Neural crest cell (in vitro differentiated cells): ENCODE results near the gene TMOD2. TPM values are rescaled to one million over a fixed set of nuclear protein-coding genes. Genes with fewer than 3 reads are reported as not detected.

Source experiments
- DNase-seq: peaks from one replicate; pipeline ENCODE4 v3.0.0; 2021; ENCODE audit warnings: low read depth, mixed read lengths, low spot score
- H3K27ac Mint-ChIP-seq: one replicate; pipeline ENCODE4 v1.8.0; 2021; ENCODE audit warnings: mild to moderate bottlenecking, mixed read lengths; ENCODE audit not compliant: unreplicated experiment
- H3K27me3 Mint-ChIP-seq: 2 replicates; pipeline ENCODE4 v1.8.0; 2021; ENCODE audit warnings: low read depth, mild to moderate bottlenecking, mixed read lengths
- H3K36me3 Mint-ChIP-seq: 2 replicates; pipeline ENCODE4 v1.8.0; 2021; ENCODE audit warnings: low read depth, mild to moderate bottlenecking, mixed read lengths
- H3K4me1 Mint-ChIP-seq: 2 replicates; pipeline ENCODE4 v1.8.0; 2021; ENCODE audit warnings: mixed read lengths
- H3K4me3 Mint-ChIP-seq: one replicate; pipeline ENCODE4 v1.8.0; 2021; ENCODE audit warnings: mild to moderate bottlenecking, mixed read lengths
- H3K9me3 Mint-ChIP-seq: 2 replicates; pipeline ENCODE4 v1.8.0; 2021; ENCODE audit warnings: mixed read lengths
- total RNA-seq: library from RNA; stranded (reverse); gene quantifications from 2 replicates; pipeline ENCODE4 v1.2.1, GENCODE V29; 2021
- TF ChIP-seq, protein P1 (sequence below): fragments of 200-600 bp; sonication (generic); conservative IDR thresholded peaks from 2 replicates; pipeline ENCODE4 v1.5.0; 2021; ENCODE audit warnings: antibody characterized with exemption, mild to moderate bottlenecking

TMOD2 gene
- total RNA-seq, 1 donor from 2014 or later = 17.4 TPM

DNA sequence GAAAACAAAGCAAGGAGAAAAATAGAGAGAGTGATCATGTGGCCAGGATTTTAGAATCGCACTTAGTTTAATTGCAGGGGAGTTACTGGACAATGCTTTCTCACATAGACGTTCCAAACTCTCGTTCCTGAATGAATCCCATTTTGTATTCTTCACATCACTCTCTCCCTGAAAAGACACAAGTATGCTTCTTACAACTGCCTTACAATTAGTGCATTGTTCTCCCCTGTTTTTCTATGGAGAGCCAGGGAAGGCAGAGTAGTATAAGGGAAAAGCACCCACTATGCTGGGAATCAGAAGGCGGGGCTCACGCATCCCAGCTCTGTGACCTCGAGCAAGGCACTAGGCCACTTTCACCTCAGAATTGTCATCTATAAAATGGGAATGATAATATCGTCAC lies 14.4 kb downstream of the TMOD2 start:
- Mint-ChIP-seq H3K9me3 (no peaks in the 10 kb centered on the region), H3K27ac (peak overlapping the region; percentile 64), H3K27me3 (no peaks in the 10 kb centered on the region), H3K4me1 (peaks cover 28% of the 10 kb centered on the region), H3K36me3 (peaks cover 7% of the 10 kb centered on the region), H3K4me3 (peak overlapping the region; percentile 11)
- DNase-seq = no peak
- TF ChIP-seq, protein P1, sequence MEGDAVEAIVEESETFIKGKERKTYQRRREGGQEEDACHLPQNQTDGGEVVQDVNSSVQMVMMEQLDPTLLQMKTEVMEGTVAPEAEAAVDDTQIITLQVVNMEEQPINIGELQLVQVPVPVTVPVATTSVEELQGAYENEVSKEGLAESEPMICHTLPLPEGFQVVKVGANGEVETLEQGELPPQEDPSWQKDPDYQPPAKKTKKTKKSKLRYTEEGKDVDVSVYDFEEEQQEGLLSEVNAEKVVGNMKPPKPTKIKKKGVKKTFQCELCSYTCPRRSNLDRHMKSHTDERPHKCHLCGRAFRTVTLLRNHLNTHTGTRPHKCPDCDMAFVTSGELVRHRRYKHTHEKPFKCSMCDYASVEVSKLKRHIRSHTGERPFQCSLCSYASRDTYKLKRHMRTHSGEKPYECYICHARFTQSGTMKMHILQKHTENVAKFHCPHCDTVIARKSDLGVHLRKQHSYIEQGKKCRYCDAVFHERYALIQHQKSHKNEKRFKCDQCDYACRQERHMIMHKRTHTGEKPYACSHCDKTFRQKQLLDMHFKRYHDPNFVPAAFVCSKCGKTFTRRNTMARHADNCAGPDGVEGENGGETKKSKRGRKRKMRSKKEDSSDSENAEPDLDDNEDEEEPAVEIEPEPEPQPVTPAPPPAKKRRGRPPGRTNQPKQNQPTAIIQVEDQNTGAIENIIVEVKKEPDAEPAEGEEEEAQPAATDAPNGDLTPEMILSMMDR = no peak

DNA sequence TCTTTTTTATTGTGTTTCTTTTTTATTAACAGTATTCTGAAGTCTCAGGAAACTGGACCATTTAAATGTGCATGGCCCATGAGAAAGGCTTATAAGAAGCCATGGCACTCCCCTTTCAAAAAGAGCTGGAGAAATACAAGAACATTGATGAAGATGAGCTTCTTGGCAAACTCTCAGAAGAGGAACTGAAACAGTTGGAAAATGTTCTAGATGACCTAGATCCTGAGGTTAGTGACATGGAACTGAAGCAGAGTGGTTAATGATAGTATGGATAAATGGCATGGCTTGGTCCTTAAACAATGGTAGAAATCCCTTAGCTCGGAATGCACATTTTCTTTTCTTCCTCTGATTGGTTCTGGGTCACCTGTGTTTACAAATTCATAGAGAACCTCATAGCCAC lies 14.9 kb downstream of the TMOD2 start:
- Mint-ChIP-seq H3K4me1 (peaks cover 28% of the 10 kb centered on the region), H3K9me3 (no peaks in the 10 kb centered on the region), H3K36me3 (peaks cover 9% of the 10 kb centered on the region), H3K27me3 (no peaks in the 10 kb centered on the region), H3K4me3 (no peak overlapping the region), H3K27ac (no peak overlapping the region)
- no peak for DNase-seq
- TF ChIP-seq, protein P1 = no peak

DNA sequence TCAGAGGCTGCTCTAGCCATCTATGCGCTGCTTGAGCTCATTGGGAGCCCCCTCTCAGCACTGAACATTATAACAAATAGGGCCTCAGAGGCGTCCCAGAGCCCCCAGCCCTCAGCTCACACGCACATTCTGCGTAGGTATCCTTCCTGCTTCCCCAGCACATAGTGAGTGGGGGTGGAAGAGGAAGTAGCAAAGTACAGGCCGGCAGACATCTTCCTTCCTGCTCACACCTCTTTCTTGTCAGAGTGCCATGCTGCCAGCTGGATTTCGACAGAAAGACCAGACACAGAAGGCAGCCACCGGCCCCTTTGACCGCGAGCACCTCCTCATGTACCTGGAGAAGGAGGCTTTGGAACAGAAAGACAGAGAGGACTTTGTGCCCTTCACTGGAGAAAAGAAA lies 16.6 kb downstream of the TMOD2 start:
- TF ChIP-seq, protein P1 = no peak
- H3K36me3 Mint-ChIP-seq = peaks cover 9% of the 10 kb centered on the region
- no peaks in the 10 kb centered on the region for H3K27me3 Mint-ChIP-seq
- DNase-seq = no peak
- no peaks in the 10 kb centered on the region for H3K9me3 Mint-ChIP-seq
- H3K27ac Mint-ChIP-seq = no peak overlapping the region
- no peak overlapping the region for H3K4me3 Mint-ChIP-seq
- peaks cover 38% of the 10 kb centered on the region for H3K4me1 Mint-ChIP-seq

DNA sequence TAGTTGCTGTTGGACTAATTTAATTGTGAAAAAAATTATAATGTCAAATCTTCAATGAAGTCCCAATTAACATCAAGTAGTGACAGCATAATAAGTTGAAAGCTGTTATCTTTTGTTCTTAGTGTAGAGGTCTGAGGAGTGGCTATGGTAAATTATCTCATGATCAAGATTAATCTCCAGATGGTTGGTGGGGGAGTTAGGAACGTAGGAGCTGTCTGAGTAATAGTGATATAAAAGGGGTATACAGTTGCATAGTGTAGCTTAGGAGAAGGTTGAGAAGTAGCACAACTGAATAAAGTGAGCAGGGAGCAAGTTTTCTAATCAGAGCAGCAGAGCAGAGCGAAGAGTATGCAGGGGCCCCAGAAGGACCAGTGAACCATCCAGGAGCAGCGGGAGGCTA lies 19.5 kb downstream of the TMOD2 start:
- TF ChIP-seq, protein P1 = no peak

DNA sequence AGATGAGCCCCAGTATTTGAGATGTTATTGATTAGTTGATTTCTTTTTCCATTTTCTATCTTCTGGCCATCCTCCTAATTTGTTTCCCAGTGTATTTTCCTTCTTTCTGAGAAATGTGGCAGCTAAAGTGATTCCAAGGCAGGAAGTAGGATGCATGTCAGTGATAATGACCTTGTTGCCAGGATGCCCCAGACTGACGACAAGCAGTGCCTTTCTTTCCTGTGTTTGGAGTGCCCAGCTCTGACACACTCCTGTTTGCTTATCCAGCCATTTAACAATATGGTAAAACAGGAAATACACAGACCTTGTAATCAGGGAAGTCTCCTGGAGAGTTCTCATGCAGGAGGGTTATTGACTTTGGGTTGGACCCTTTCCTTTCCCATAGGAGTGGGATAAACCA lies 20.4 kb downstream of the TMOD2 start:
- DNase-seq = no peak
- Mint-ChIP-seq H3K36me3 (peaks cover 13% of the 10 kb centered on the region), H3K4me3 (no peak overlapping the region), H3K9me3 (no peaks in the 10 kb centered on the region), H3K27ac (peak overlapping the region; percentile 28), H3K4me1 (peaks cover 24% of the 10 kb centered on the region), H3K27me3 (no peaks in the 10 kb centered on the region)
- TF ChIP-seq, protein P1 = no peak

More for the DNA sequence above, 19.5 kb downstream of the TMOD2 start:
- no peaks in the 10 kb centered on the region for H3K27me3 Mint-ChIP-seq
- DNase-seq = no peak
- peaks cover 27% of the 10 kb centered on the region for H3K4me1 Mint-ChIP-seq
- H3K36me3 Mint-ChIP-seq = peaks cover 13% of the 10 kb centered on the region
- H3K4me3 Mint-ChIP-seq = no peak overlapping the region
- no peaks in the 10 kb centered on the region for H3K9me3 Mint-ChIP-seq
- no peak overlapping the region for H3K27ac Mint-ChIP-seq

DNA sequence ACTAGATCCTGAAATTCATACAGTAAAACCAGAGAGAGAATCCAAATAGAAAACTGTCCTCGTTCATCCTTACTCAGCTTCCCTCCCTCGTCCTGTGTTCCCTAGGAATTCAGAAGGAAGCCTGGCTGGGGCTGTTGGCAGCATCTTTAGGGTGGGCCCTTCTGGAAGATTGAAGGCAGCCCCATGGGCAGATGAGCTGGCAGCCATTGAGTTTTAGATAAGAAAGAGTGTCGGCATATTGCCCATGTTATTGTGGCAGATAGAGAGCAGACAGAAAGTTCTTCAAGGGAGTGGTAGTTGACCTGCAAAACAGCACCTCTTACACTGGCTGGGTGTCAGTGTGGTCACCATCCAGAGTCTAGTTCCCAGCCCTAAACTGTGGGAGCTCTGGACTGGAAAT lies 23.5 kb downstream of the TMOD2 start:
- TF ChIP-seq, protein P1 = no peak
- no peak for DNase-seq
- H3K27me3 Mint-ChIP-seq = no peaks in the 10 kb centered on the region
- H3K4me1 Mint-ChIP-seq = peaks cover 28% of the 10 kb centered on the region
- peaks cover 9% of the 10 kb centered on the region for H3K36me3 Mint-ChIP-seq
- no peak overlapping the region for H3K27ac Mint-ChIP-seq
- H3K4me3 Mint-ChIP-seq = no peak overlapping the region
- H3K9me3 Mint-ChIP-seq = peaks cover 3% of the 10 kb centered on the region
